GM10266 (cell line): ENCODE data around the gene RASGEF1C.
"Not testable (repeated sequence)": the region's sequence is repeated elsewhere in the genome, so short reads cannot be mapped to it uniquely, and the experiment has no call there.

Source experiments
- DNase-seq: peaks from one replicate; pipeline ENCODE4 v3.0.0; 2012; ENCODE audit errors: extremely low spot score
- CTCF ChIP-seq: IDR thresholded peaks from 2 replicates; pipeline ENCODE4 v1.5.1; 2012; ENCODE audit warnings: mild to moderate bottlenecking, low read depth; ENCODE audit not compliant: control insufficient read depth, insufficient read depth; ENCODE audit errors: missing control alignments

RASGEF1C gene

GRCh38 chr5:180211761-180212035 is 2.7 kb upstream of the RASGEF1C start:
- no peak for DNase-seq
- TF ChIP-seq CTCF = no peak

- TF ChIP-seq CTCF = no peak
- DNase-seq = no peak
Observed at GRCh38 chr5:180210961-180211760, 2.1 kb upstream of the RASGEF1C start.

GRCh38 chr5:180210077-180210476 is 1.1 kb upstream of the RASGEF1C start:
- not testable (repeated sequence) for DNase-seq

- DNase-seq = peak; percentile 48
- no peak for TF ChIP-seq CTCF
Observed at GRCh38 chr5:180208435-180209081, 453 bp downstream of the RASGEF1C start.

GRCh38 chr5:180208038-180208434 is 975 bp downstream of the RASGEF1C start:
- DNase-seq = no peak
- no peak for TF ChIP-seq CTCF

- DNase-seq = no peak
- no peak for TF ChIP-seq CTCF
Observed at GRCh38 chr5:180207593-180207992, 1.4 kb downstream of the RASGEF1C start.

- no peak for DNase-seq
- TF ChIP-seq CTCF = no peak
Observed at GRCh38 chr5:180206993-180207392, 2.0 kb downstream of the RASGEF1C start.
